Loucy (cell line): Measurements from ENCODE around the gene SARM1.

Experiments used
- H2AFZ ChIP-seq: fragments of 200-600 bp; sonication (generic); 2 replicates; pipeline ENCODE4 v1.6.0; 2016; ENCODE audit warnings: antibody characterized with exemption, mild to moderate bottlenecking, low read length, moderate library complexity
- H3F3A ChIP-seq: fragments of 200-600 bp; 2 replicates; pipeline ENCODE4 v1.6.0; 2016; ENCODE audit warnings: antibody characterized with exemption, low read depth, mild to moderate bottlenecking
- H3K27me3 ChIP-seq: fragments of 200-600 bp; sonication (generic); 2 replicates; pipeline ENCODE4 v1.6.1; 2014; ENCODE audit warnings: low read length, mild to moderate bottlenecking; ENCODE audit not compliant: insufficient read depth, poor library complexity, severe bottlenecking
- H3K36me3 ChIP-seq: fragments of 200-600 bp; sonication (generic); 2 replicates; pipeline ENCODE4 v1.6.1; 2016; ENCODE audit warnings: low read length; ENCODE audit not compliant: insufficient read depth
- H3K4me1 ChIP-seq: fragments of 200-600 bp; sonication (generic); 2 replicates; pipeline ENCODE4 v1.5.1; 2014; ENCODE audit warnings: low read length, mild to moderate bottlenecking; ENCODE audit not compliant: insufficient read depth, poor library complexity, severe bottlenecking
- H3K4me2 ChIP-seq: fragments of 200-600 bp; sonication (generic); 2 replicates; pipeline ENCODE4 v1.6.0; 2014; ENCODE audit warnings: antibody characterized with exemption, low read length, low read depth, mild to moderate bottlenecking; ENCODE audit not compliant: poor library complexity, severe bottlenecking
- H3K4me3 ChIP-seq: fragments of 200-600 bp; sonication (generic); 2 replicates; pipeline ENCODE4 v1.5.1; 2014; ENCODE audit warnings: low read length, mild to moderate bottlenecking, mixed read lengths; ENCODE audit not compliant: poor library complexity, severe bottlenecking
- H3K79me2 ChIP-seq: fragments of 200-600 bp; sonication (generic); 2 replicates; pipeline ENCODE4 v1.6.1; 2014; ENCODE audit warnings: low read length; ENCODE audit not compliant: insufficient read depth
- H3K9ac ChIP-seq: fragments of 200-600 bp; sonication (generic); 2 replicates; pipeline ENCODE4 v1.6.0; 2014; ENCODE audit warnings: mild to moderate bottlenecking, low read depth, low read length, moderate library complexity; ENCODE audit not compliant: poor library complexity, severe bottlenecking
- H3K9me2 ChIP-seq: fragments of 200-600 bp; sonication (generic); replicated peaks from 2 replicates; pipeline ENCODE4 v1.6.1; 2016; ENCODE audit warnings: low read depth, low read length, mixed read lengths
- H3K9me3 ChIP-seq: fragments of 200-600 bp; sonication (generic); 2 replicates; pipeline ENCODE4 v1.6.1; 2014; ENCODE audit warnings: mild to moderate bottlenecking, antibody characterized with exemption, low read length, low read depth; ENCODE audit not compliant: insufficient read depth
- H4K20me1 ChIP-seq: fragments of 200-600 bp; sonication (generic); 2 replicates; pipeline ENCODE4 v1.6.0; 2014; ENCODE audit warnings: antibody characterized with exemption, low read length, mild to moderate bottlenecking; ENCODE audit not compliant: insufficient read depth, poor library complexity, severe bottlenecking
- EZH2phosphoT487 ChIP-seq: fragments of 200-600 bp; IDR thresholded peaks from 2 replicates; pipeline ENCODE4 v1.6.1; 2018; ENCODE audit warnings: antibody characterized with exemption, mild to moderate bottlenecking, moderate library complexity, borderline replicate concordance
- TF ChIP-seq, protein P1 (sequence below): fragments of 200-600 bp; sonication (generic); conservative IDR thresholded peaks from 2 replicates; pipeline ENCODE4 v1.5.1; 2014; ENCODE audit warnings: mild to moderate bottlenecking, antibody characterized with exemption, low read length

Gene SARM1

DNA sequence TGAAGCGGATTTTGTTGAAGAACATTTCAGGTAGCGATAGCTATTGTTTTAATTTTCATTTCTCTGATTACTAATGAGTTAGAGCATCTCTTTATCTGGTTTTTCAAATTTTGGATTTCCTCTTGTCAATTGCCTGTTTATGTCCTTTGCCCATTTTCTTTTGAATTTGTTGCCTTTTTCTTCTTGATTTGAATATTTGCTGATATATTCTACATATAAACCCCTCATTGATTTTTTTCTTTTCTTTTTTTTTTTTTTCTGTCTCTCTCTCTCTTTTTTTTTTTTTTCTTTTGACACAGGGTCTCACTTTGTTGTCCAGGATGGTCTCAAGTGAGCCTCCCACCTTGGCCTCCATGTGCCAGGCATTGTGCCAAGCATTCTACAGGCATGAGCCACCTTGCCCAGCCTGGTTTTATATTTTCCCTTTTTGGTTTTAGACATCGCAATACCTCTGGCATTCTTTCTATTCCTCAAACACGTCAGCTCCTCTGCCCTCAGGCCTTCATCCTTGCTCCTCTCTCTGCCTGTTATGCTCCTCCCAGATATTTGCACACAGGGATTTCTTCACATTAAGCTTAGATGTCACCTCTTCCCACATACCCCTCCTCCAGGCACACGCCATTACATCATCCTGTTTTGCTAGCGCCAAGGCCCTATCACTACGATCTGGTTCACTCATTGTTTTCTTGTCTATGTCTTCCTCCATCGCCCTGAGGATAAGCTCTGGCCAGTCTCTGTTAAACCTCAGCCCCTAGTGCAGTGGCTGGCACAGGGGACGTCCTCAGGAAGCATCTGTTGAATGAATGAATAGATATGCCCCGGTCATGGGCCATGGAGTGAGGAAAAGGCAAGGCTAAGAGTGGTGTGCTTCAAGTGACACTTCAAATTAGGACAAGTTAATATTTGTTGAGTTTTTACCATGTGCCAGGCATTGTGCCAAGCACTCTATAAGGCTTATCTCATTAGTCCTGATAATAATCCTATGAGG, 8.6 kb downstream of the SARM1 start:
- Histone ChIP-seq H3K36me3 (no peaks in the 10 kb centered on the region), H2AFZ (no peak overlapping the region), H3K79me2 (no peaks in the 10 kb centered on the region), H3K4me3 (no peak overlapping the region), H3K9me3 (no peaks in the 10 kb centered on the region), H3K4me2 (no peak overlapping the region), H3K27me3 (no peaks in the 10 kb centered on the region), H3F3A (no peaks in the 10 kb centered on the region), H3K9ac (no peak overlapping the region), H4K20me1 (no peaks in the 10 kb centered on the region), H3K9me2 (no peaks in the 10 kb centered on the region), H3K4me1 (peaks cover 3% of the 10 kb centered on the region)
- TF ChIP-seq, protein P1, sequence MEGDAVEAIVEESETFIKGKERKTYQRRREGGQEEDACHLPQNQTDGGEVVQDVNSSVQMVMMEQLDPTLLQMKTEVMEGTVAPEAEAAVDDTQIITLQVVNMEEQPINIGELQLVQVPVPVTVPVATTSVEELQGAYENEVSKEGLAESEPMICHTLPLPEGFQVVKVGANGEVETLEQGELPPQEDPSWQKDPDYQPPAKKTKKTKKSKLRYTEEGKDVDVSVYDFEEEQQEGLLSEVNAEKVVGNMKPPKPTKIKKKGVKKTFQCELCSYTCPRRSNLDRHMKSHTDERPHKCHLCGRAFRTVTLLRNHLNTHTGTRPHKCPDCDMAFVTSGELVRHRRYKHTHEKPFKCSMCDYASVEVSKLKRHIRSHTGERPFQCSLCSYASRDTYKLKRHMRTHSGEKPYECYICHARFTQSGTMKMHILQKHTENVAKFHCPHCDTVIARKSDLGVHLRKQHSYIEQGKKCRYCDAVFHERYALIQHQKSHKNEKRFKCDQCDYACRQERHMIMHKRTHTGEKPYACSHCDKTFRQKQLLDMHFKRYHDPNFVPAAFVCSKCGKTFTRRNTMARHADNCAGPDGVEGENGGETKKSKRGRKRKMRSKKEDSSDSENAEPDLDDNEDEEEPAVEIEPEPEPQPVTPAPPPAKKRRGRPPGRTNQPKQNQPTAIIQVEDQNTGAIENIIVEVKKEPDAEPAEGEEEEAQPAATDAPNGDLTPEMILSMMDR = no peak
- no peak for TF ChIP-seq EZH2phosphoT487

DNA sequence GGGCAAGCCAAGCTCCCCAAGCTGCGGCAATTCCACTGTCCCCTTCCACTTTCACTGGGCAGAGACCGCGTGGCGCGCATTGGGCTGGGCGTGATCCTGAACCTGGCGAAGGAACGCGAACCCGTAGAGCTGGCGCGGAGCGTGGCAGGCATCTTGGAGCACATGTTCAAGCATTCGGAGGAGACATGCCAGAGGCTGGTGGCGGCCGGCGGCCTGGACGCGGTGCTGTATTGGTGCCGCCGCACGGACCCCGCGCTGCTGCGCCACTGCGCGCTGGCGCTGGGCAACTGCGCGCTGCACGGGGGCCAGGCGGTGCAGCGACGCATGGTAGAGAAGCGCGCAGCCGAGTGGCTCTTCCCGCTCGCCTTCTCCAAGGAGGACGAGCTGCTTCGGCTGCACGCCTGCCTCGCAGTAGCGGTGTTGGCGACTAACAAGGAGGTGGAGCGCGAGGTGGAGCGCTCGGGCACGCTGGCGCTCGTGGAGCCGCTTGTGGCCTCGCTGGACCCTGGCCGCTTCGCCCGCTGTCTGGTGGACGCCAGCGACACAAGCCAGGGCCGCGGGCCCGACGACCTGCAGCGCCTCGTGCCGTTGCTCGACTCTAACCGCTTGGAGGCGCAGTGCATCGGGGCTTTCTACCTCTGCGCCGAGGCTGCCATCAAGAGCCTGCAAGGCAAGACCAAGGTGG, 9.8 kb downstream of the SARM1 start:
- Histone ChIP-seq H3K9ac (no peak overlapping the region), H3K4me1 (peaks cover 13% of the 10 kb centered on the region), H2AFZ (no peak overlapping the region), H3K9me3 (no peaks in the 10 kb centered on the region), H4K20me1 (no peaks in the 10 kb centered on the region), H3K79me2 (no peaks in the 10 kb centered on the region), H3K9me2 (no peaks in the 10 kb centered on the region), H3F3A (no peaks in the 10 kb centered on the region), H3K4me2 (no peak overlapping the region), H3K27me3 (no peaks in the 10 kb centered on the region), H3K36me3 (no peaks in the 10 kb centered on the region), H3K4me3 (no peak overlapping the region)
- TF ChIP-seq, protein P1 = no peak
- TF ChIP-seq EZH2phosphoT487 = no peak

DNA sequence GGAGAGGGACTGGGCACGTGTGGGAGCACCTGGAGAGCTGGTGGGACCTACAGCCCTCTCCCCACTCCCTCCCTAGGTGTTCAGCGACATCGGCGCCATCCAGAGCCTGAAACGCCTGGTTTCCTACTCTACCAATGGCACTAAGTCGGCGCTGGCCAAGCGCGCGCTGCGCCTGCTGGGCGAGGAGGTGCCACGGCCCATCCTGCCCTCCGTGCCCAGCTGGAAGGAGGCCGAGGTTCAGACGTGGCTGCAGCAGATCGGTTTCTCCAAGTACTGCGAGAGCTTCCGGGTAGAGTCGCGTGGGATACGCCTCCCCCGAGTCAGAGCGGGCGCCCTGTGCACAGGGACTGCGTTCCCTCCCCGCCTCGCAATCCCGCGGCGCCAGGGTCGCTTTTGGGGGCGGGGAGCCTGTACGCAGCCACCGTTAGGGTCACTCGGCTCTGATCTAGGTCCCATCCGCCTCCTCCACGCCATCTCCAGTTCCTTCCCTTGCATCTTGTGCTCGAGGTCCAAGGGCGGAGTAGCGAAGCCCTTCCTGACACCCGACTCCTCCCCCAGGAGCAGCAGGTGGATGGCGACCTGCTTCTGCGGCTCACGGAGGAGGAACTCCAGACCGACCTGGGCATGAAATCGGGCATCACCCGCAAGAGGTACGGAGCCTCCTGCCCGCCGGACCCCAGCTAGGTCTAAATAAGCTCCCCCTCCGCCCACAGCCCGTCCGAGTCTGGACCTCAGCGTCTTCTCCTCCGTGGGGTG, 13.0 kb downstream of the SARM1 start:
- no peaks in the 10 kb centered on the region for H3K36me3 ChIP-seq
- no peaks in the 10 kb centered on the region for H3F3A ChIP-seq
- H3K4me2 ChIP-seq = peak overlapping the region; percentile 78

More for the DNA sequence above, 13.0 kb downstream of the SARM1 start:
- H4K20me1 ChIP-seq = no peaks in the 10 kb centered on the region
- H3K9ac ChIP-seq = peak overlapping the region; percentile 77
- no peaks in the 10 kb centered on the region for H3K27me3 ChIP-seq
- H3K79me2 ChIP-seq = no peaks in the 10 kb centered on the region
- TF ChIP-seq EZH2phosphoT487 = no peak
- TF ChIP-seq, protein P1 = no peak
- peak overlapping the region; percentile 83 for H3K4me3 ChIP-seq
- no peaks in the 10 kb centered on the region for H3K9me2 ChIP-seq
- H3K4me1 ChIP-seq = peaks cover 13% of the 10 kb centered on the region
- no peaks in the 10 kb centered on the region for H3K9me3 ChIP-seq
- peak overlapping the region; percentile 91 for H2AFZ ChIP-seq
